H1 (cell line): Measurements from ENCODE around the gene SSR1. TPM values are rescaled to one million over a fixed set of nuclear protein-coding genes. Genes with fewer than 3 reads are reported as not detected.

Source experiments
- CTCF ChIA-PET: fragments of 300-600 bp; sonication (Branson Sonifier 250); formaldehyde crosslinking; loops from one replicate; lab custom pipeline; 2021; ENCODE audit not compliant: partially characterized antibody; lab: Charles Lee
- POLR2A ChIA-PET: fragments of 300-600 bp; sonication (Branson Sonifier 250); formaldehyde crosslinking; loops from one replicate; lab custom pipeline; 2021; ENCODE audit warnings: inconsistent platforms; ENCODE audit not compliant: partially characterized antibody; lab: Charles Lee
- DNase-seq, 2 experiments: peaks; one replicate each; pipeline versions ENCODE4 v3.0.0 to v3.0.0-alpha.2; 2010 to 2022; ENCODE audit warnings: low spot score in 2 of 2, low read depth in 1 of 2, mixed read lengths in 1 of 2
- FAIRE-seq: peaks from 2 replicates; lab custom pipeline; 2011; peaks lifted over from hg19 to GRCh38; lab: Jason Lieb, UNC
- H2AFZ ChIP-seq: 2 replicates; pipeline ENCODE4 v1.8.1; 2012; ENCODE audit warnings: low read length, inconsistent platforms
- H2AK5ac ChIP-seq: 2 replicates; pipeline ENCODE4 v1.6.1; 2013; ENCODE audit warnings: low read depth, low read length
- H2BK120ac ChIP-seq: replicated peaks from 2 replicates; pipeline ENCODE3; 2013; ENCODE audit warnings: low read depth, low read length, inconsistent platforms
- H2BK12ac ChIP-seq: 2 replicates; pipeline ENCODE4 v1.6.1; 2013; ENCODE audit warnings: low read depth, low read length
- H2BK15ac ChIP-seq: 2 replicates; pipeline ENCODE4 v1.6.1; 2013; ENCODE audit warnings: low read length
- H2BK20ac ChIP-seq: 2 replicates; pipeline ENCODE4 v1.6.1; 2013; ENCODE audit warnings: low read length
- H2BK5ac ChIP-seq: 2 replicates; pipeline ENCODE4 v1.6.1; 2013; ENCODE audit warnings: low read depth, low read length
- H3K14ac ChIP-seq: 2 replicates; pipeline ENCODE4 v1.6.1; 2013; ENCODE audit warnings: inconsistent platforms; ENCODE audit not compliant: insufficient read length
- H3K18ac ChIP-seq: 2 replicates; pipeline ENCODE4 v1.6.1; 2013; ENCODE audit warnings: low read length; ENCODE audit errors: extremely low read depth
- H3K23ac ChIP-seq: 2 replicates; pipeline ENCODE4 v1.6.1; 2013; ENCODE audit warnings: inconsistent platforms; ENCODE audit not compliant: insufficient read length
- H3K23me2 ChIP-seq: 2 replicates; pipeline ENCODE4 v1.6.1; 2013; ENCODE audit warnings: low read depth, low read length
- H3K27ac ChIP-seq: 2 replicates; pipeline ENCODE4 v1.6.1; 2011; ENCODE audit warnings: low read depth, low read length, inconsistent platforms
- H3K27me3 ChIP-seq, 4 experiments: replicated peaks in 1 of 4; 1 replicate in 1 of 4; 2 replicates in 3 of 4; pipeline versions ENCODE4 v1.6.1 to v1.8.1; 2011 to 2013; ENCODE audit warnings: low read length in 3 of 4, mild to moderate bottlenecking in 3 of 4, inconsistent platforms in 2 of 4, mixed read lengths in 2 of 4, moderate library complexity in 1 of 4; ENCODE audit not compliant: control insufficient read depth in 3 of 4, insufficient read depth in 3 of 4; ENCODE audit errors: extremely low read depth in 1 of 4
- H3K36me3 ChIP-seq, 4 experiments: 2 replicates each; pipeline versions ENCODE4 v1.6.1 to v1.8.1; 2011 to 2013; ENCODE audit warnings: mild to moderate bottlenecking in 4 of 4, low read length in 3 of 4, moderate library complexity in 2 of 4, control low read depth in 1 of 4, inconsistent platforms in 1 of 4; ENCODE audit not compliant: insufficient read depth in 4 of 4, control insufficient read depth in 2 of 4
- H3K4ac ChIP-seq: replicated peaks from 2 replicates; pipeline ENCODE3; 2013; ENCODE audit warnings: low read length, low read depth, mixed read lengths, inconsistent platforms; ENCODE audit not compliant: insufficient read length
- H3K4me1 ChIP-seq, 4 experiments: replicated peaks in 1 of 4; 1 replicate in 1 of 4; 2 replicates in 3 of 4; pipeline versions ENCODE4 v1.6.1 to v1.8.1; 2011 to 2013; ENCODE audit warnings: low read length in 3 of 4, inconsistent platforms in 2 of 4, mixed read lengths in 1 of 4; ENCODE audit not compliant: insufficient read depth in 4 of 4, control insufficient read depth in 3 of 4
- H3K4me2 ChIP-seq, 2 experiments: 2 replicates each; pipeline versions ENCODE4 v1.6.1 to v1.8.1; 2011 to 2013; ENCODE audit warnings: low read depth in 2 of 2, low read length in 2 of 2, control low read depth in 1 of 2, inconsistent platforms in 1 of 2, mild to moderate bottlenecking in 1 of 2; ENCODE audit not compliant: insufficient read depth in 1 of 2
- H3K4me3 ChIP-seq, 4 experiments: fragments of 200-600, 300-600 bp in 1 of 4; sonication (generic), shearing (Covaris generic), sonication (Bioruptor Twin) in 1 of 4; 2 replicates each; pipeline versions ENCODE4 v1.5.1 to v1.8.1; 2011 to 2016; ENCODE audit warnings: low read length in 4 of 4, low read depth in 3 of 4, control low read depth in 2 of 4, inconsistent platforms in 2 of 4, mild to moderate bottlenecking in 2 of 4, mixed read lengths in 1 of 4, moderate library complexity in 1 of 4; ENCODE audit not compliant: insufficient read depth in 2 of 4; ENCODE audit errors: extremely low read depth in 1 of 4
- H3K56ac ChIP-seq: replicated peaks from 2 replicates; pipeline ENCODE3; 2013; ENCODE audit warnings: low read depth, mild to moderate bottlenecking, mixed read lengths, low read length, inconsistent platforms; ENCODE audit not compliant: insufficient read length
- H3K79me1 ChIP-seq: 2 replicates; pipeline ENCODE4 v1.6.1; 2013; ENCODE audit warnings: low read depth, low read length, control low read depth
- H3K79me2 ChIP-seq, 2 experiments: 2 replicates each; pipeline versions ENCODE4 v1.6.1 to v1.8.1; 2012 to 2013; ENCODE audit warnings: low read length in 2 of 2, mild to moderate bottlenecking in 2 of 2, inconsistent platforms in 1 of 2; ENCODE audit not compliant: insufficient read depth in 2 of 2, control insufficient read depth in 1 of 2
- H3K9ac ChIP-seq, 4 experiments: replicated peaks in 1 of 4; 1 replicate in 1 of 4; 2 replicates in 3 of 4; pipeline versions ENCODE4 v1.6.1 to v1.8.1; 2011 to 2013; ENCODE audit warnings: low read depth in 3 of 4, low read length in 3 of 4, control low read depth in 2 of 4, mild to moderate bottlenecking in 2 of 4, moderate library complexity in 2 of 4, inconsistent platforms in 1 of 4; ENCODE audit errors: extremely low read depth in 1 of 4
- H3K9me3 ChIP-seq, 2 experiments: 2 replicates each; pipeline versions ENCODE4 v1.6.1 to v1.8.1; 2012 to 2013; ENCODE audit warnings: mild to moderate bottlenecking in 2 of 2, moderate library complexity in 2 of 2, control low read depth in 1 of 2, inconsistent platforms in 1 of 2, low read depth in 1 of 2, low read length in 1 of 2, mixed read lengths in 1 of 2; ENCODE audit not compliant: insufficient read depth in 2 of 2
- H4K20me1 ChIP-seq, 2 experiments: replicated peaks in 1 of 2; 2 replicates each; pipeline versions ENCODE3 to v1.8.1; 2011 to 2013; ENCODE audit warnings: inconsistent platforms in 2 of 2, low read length in 2 of 2, mild to moderate bottlenecking in 1 of 2; ENCODE audit not compliant: insufficient read depth in 2 of 2, control insufficient read depth in 1 of 2
- H4K5ac ChIP-seq: 2 replicates; pipeline ENCODE4 v1.6.1; 2013; ENCODE audit warnings: low read length, low read depth, mixed read lengths, inconsistent platforms; ENCODE audit not compliant: insufficient read length
- H4K8ac ChIP-seq: 2 replicates; pipeline ENCODE4 v1.8.0; 2013; ENCODE audit warnings: mild to moderate bottlenecking, moderate library complexity, low read length, inconsistent platforms; ENCODE audit not compliant: insufficient read depth; ENCODE audit errors: extremely low read depth
- H4K91ac ChIP-seq: replicated peaks from 2 replicates; pipeline ENCODE3; 2013; ENCODE audit warnings: low read length, mixed read lengths, inconsistent platforms; ENCODE audit not compliant: insufficient read length
- CBX5 ChIP-seq: fragments of 300-800, 300-1000 bp; sonication (generic); IDR thresholded peaks from 2 replicates; pipeline ENCODE4 v1.7.1; 2016; ENCODE audit warnings: antibody characterized with exemption, low read length, low read depth
- POLR2A ChIP-seq, 2 experiments: IDR thresholded peaks; 1 replicate in 1 of 2; 2 replicates in 1 of 2; pipeline ENCODE4 v1.6.1; 2011; ENCODE audit warnings: low read depth in 2 of 2, low read length in 2 of 2, mild to moderate bottlenecking in 2 of 2; ENCODE audit errors: control extremely low read depth in 1 of 2
- SAP30 ChIP-seq: fragments of 300-600 bp; sonication (generic); IDR thresholded peaks from 2 replicates; pipeline ENCODE4 v1.7.1; 2012; ENCODE audit warnings: low read length, moderate library complexity, mild to moderate bottlenecking, inconsistent platforms; ENCODE audit not compliant: insufficient read depth, insufficient replicate concordance
- WGBS, 2 experiments: shearing (Covaris generic) in 1 of 2; methylation state at CpG; one replicate each; pipeline versions ENCODE4 v1.1.6 to v1.1.7; 2013 to 2015; ENCODE audit warnings: low lambda C conversion rate in 2 of 2, mixed read lengths in 2 of 2, inconsistent platforms in 1 of 2, low coverage in 1 of 2, missing lambda C conversion rate in 1 of 2; ENCODE audit not compliant: insufficient replicate concordance in 2 of 2, insufficient coverage in 1 of 2, insufficient read length in 1 of 2; ENCODE audit errors: extremely low coverage in 1 of 2, missing lambda C conversion rate in 1 of 2; 5-methylcytosine and 5-hydroxymethylcytosine counted together
- polyA plus RNA-seq, 7 experiments: library from polyadenylated mRNA; depleted of rRNA in 3 of 7; stranded (reverse) in 5 of 7; unstranded in 2 of 7; fragments of >200 nt in 5 of 7; fragments of 200-250 nt in 2 of 7; gene quantifications; 1 replicate in 5 of 7; 2 replicates in 1 of 7; 4 replicates in 1 of 7; pipeline versions ENCODE4 v1.2.1 to v1.2.3, GENCODE V29; 2011 to 2013; ENCODE audit warnings: missing spikeins in 2 of 7, mixed read lengths in 2 of 7
- total RNA-seq: library from RNA; stranded (reverse); fragmentation: NEBNext Ultra II Directional; extraction: Animal tissue kit (Norgen Biotek cat#: 25700); gene quantifications from 2 replicates; pipeline ENCODE4 v1.2.1, GENCODE V29; 2021

SSR1 gene
- total and polyA plus RNA-seq, 2 of the 8 experiments (the other 6 are each of a cell fraction or from before 2014, with no cell fraction given), result 26.6 to 117 TPM

GRCh38 chr6:7300926-7301325 lies 12.1 kb downstream of the SSR1 start:
- Histone ChIP-seq H4K91ac (no peak overlapping the region), H3K27ac (no peak overlapping the region), H3K4me1 (no peaks in the 10 kb centered on the region), H3K4me3 (no peak overlapping the region), H4K8ac (no peak overlapping the region), H3K79me1 (0 out of 2 replicates have a peak, but pooled peaks cover 3% of the 10 kb centered on the region), H3K23me2 (no peaks in the 10 kb centered on the region), H3K9ac (no peak overlapping the region), H3K27me3 (no peaks in the 10 kb centered on the region), H2BK5ac (no peak overlapping the region), H4K20me1 (peaks cover 3 to 6% of the 10 kb centered on the region in 2 experiments), H2AFZ (no peak overlapping the region), H2BK12ac (no peak overlapping the region), H3K36me3 (peaks cover 23 to 83% (median 53%) of the 10 kb centered on the region in 4 experiments), H3K14ac (no peak overlapping the region), H3K56ac (no peak overlapping the region), H3K18ac (no peak overlapping the region), H3K4ac (no peak overlapping the region), H2AK5ac (no peak overlapping the region), H3K9me3 (no peaks in the 10 kb centered on the region), H4K5ac (no peak overlapping the region), H2BK15ac (no peak overlapping the region), H3K23ac (no peak overlapping the region), H2BK20ac (no peak overlapping the region), H2BK120ac (no peak overlapping the region), H3K79me2 (peaks cover 0 to 9% of the 10 kb centered on the region in 2 experiments; a peak in 1 of 4 replicates), H3K4me2 (no peak overlapping the region)
- POLR2A ChIA-PET, result interaction anchor here (0.6 to 1.5 kb wide), 2 partner anchors 9 to 871 kb away, joined by 4 to 5 read pairs; no protein-coding TSS in a partner anchor
- WGBS, 2 experiments, result 89% methylated on average over 5 of the region's 5 CpGs; no CpG with 5 or more reads in 1 of the 2 experiments
- no peak for DNase-seq
- no peak for FAIRE-seq
- CTCF ChIA-PET, result interaction anchor here (0.7 to 1.2 kb wide), 3 partner anchors 22 to 89 kb away, joined by 3 read pairs; partner anchors contain the start of genes CAGE1 and RIOK1
- TF ChIP-seq POLR2A (IDR thresholded peaks at IDR 0.05; ENCODE audit: control extremely low read depth in 1 of 2, low read depth in 2 of 2, low read length in 2 of 2) (no peak), CBX5 (no peak), SAP30 (no peak)
- TF ChIP-seq, all 59 proteins: peak for 0
